Amygdala (tissue), 56 donors: Measurements from ENCODE around the gene SPRR2A.
"Not testable (repeated sequence)": the region's sequence is repeated elsewhere in the genome, so short reads cannot be mapped to it uniquely, and the experiment has no call there.

Experiments
- DNase-seq, 56 donors: peaks; one replicate each; lab custom pipeline; 2025; lab: John Stamatoyannopoulos, UW

SPRR2A gene

DNA sequence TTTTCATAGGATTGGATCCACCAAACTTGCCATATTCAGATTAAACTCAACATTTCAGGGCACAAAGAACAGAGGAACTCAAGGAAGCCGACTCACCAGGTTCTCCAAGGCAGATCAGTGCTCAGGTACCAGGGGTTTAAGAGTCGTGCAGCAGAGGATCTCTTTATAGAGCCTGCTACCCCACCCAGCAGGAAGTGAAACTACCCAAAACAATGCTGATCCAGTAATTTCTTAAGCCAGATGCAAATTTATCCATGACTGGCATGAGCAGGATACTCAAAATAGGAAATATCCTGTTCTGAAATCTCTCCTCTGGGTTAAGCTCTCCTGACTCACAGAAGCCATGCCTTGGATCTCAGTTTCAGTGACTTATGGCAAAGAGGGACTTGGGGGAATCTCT lies at the start of gene SPRR2A:
Gene SPRR2A (minus strand): TSS at position 138 of the 400 bp plus-strand sequence. CDS start 777 bp downstream, outside the sequence.
- no peak for DNase-seq

DNA sequence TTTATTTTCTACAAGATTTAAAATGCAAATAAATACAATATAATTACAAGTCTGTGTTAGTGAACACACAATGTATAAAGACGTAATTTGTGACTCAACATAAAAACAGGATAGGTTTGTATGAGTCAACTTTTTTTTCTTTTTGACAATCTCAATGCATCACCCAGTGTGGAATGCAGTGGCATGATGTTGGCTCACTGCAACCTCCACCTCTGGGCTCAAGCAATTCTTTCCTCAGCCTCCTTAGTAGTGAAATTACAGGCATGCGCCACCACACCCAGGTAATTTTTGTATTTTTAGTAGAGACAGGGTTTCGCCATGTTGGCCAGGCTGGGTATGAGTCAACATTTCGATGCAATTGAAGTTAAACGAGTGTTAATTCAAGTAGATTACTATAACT lies 42.9 kb upstream of the SPRR2A start:
- DNase-seq = no peak

DNA sequence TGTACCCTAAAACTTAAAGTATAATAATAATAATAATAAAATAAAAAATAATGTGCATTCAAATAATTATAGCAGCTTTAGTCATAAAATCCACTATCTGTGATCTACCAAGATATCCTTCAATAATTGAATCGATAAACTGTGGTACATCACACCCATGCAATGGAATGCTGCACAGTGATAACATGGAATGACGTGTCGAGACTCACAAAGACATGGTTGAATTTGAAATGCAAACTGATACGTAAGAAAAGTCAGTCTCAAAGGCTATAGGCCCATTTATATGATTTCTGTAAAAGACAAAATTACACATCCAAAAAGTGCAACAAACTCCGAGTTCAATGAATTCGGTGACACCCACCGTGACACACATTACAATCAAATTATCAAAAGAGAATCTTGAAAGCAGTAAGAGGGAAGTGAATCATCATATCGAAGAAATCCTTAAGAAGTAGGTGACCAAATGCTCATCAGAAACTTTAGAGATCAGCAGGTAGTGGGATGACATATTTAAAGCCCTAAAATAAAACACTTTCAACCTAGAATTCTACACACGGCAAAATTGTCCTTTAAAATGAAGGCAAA lies 42.2 kb upstream of the SPRR2A start:
- no peak for DNase-seq

DNA sequence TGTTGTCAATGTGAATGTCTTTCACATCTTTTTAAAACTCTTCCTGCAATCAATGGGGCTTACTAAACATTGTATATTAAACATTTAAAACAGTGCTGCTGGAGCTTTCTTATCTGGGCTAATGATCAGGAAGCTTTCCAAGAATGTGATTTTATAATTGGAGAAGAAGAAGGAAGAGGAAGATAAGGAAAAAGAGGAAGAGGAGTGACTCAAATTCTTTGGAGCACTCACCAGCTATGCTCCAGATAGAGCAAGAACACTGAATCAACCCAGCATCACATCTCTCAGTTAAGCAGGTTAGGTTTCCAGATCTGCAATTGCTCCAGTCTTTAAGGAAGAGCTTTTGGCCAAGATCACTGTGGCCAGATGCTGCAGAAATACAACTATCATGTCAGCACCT lies 38.5 kb upstream of the SPRR2A start:
- DNase-seq = no peak

DNA sequence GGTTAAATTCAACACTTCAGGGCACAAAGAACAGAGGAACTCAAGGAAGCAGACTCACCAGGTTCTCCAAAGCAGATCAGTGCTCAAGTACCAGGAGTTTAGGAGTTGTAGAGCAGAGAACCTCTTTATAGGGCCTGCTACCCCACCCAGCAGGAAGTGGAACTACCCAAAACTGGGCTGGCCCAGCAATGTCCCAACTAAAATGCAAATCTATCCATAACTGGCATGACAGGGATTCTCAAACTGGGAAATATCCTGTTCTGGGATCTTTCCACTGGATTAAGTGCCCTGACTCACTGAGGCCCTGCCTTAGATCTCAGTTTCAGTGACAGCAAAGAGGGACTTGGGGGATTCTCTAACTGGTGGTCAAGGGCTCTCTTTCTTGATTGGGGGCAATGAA lies 37.1 kb upstream of the SPRR2A start, which contains the start of gene SPRR2E:
Gene SPRR2E (minus strand): TSS at position 101 of the 400 bp plus-strand sequence. CDS start 775 bp downstream, outside the sequence.
- no peak for DNase-seq

DNA sequence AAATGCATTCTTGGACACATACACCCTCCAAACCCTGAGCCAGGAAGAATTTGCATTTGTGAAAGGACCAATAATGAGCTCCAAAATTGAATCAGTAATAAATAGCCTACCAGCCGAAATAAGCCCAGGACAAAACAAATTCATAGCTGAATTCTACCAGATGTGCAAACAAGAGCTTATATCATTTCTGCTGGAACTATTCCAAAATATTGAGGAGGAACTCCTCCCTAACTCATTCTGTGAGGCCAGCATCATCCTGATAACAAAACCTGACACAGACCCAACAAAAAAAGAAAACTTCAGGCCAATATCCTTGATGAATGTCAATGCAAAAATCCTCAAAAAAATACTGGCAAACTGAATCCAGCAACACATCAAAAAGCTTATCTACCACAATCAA lies 30.3 kb upstream of the SPRR2A start:
- no peak for DNase-seq

DNA sequence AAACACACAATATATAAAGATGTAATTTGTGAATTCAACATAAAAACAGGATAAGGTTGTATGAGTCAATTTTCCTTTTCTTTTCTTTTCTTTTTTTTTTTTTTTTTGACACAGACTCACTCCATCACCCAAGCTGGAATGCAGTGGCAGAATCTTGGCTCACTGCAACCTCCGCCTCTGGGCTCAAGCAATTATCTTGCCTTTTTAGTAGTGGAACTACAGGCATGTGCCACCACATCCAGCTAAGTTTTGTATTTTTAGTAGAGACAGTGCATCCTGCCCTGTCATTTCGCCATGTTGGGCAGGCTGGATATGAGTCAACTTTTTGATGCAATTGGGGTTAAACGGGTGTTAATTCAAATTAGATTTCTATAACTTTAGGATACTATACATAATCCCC lies 24.4 kb upstream of the SPRR2A start:
- no peak for DNase-seq

DNA sequence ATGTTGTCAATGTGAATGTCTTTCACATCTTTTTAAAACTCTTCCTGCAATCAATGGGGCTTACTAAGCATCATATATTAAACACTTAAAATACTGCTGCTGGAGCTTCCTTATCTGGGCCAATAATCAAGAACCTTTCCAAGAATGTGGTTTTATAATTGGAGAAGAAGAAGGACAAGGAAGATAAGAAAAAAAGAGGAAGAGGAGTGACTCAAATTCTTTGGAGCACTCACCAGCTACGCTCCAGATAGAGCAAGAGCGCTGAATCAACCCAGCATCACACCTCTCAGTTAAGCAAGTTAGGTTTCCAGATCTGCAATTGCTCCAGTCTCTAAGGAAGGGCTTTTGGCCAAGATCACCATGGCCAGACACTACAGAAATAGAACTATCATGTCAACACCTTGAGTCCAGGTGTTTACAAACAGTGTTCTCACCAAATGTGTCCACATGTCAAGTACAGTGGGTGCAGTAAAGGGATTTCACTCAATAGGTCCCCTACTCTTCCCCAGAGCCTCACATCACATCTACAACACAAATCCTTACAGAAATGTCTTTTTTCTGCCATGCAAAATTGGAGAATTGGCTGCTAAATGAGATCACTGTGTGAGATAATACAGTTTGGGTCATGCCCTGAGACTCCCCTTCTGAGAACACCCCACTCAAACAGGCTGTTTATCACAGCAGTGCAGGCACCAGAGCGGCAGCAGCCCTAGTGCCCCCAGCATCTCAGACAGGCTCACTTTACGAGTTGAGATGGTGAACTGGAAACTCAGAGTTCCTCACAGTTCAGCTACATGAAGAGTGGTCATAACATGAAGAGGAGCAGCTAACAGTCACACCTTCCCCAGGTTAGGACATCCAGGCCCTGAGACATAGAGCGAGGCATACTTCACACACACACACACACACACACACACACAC lies 15.8 kb upstream of the SPRR2A start:
- no peak for DNase-seq

DNA sequence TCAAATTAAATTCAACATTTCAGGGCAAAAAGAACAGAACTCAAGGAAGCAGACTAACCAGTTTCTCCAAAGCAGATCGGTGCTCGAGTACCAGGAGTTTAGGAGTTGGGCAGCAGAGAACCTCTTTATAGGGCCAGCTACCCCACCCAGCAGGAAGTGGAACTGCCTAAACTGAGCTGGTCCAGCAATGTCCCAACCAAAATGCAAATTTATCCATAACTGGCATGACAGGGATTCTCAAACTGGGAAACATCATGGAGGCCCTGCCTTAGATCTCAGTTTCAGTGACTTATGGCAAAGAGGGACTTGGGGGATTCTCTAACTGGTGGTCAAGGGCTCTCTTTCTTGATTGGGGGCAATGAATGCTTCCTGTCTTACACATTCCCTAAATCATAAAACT lies 14.2 kb upstream of the SPRR2A start, which contains the start of gene SPRR2B:
Gene SPRR2B (minus strand): TSS at position 101 of the 400 bp plus-strand sequence. CDS start 772 bp downstream, outside the sequence.
- DNase-seq = no peak

DNA sequence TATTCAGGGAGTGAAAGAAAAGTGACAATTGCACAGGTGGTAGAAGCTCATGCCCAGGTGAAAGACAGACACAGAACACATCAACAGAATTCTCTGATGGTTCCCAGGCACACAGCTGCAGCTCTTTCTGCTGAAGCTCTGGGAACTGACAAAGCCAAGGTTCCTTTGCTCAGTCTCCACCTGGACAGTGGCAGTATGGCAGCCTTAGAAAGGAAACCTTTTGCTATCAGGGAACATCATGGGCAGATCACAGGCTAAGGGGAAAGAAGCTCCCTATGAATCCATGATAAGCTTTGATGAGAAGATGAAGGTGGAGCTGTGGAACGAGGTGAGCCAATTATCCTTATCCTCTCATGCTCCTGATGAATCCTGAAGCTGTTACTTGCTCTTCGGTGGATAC lies 12.9 kb upstream of the SPRR2A start:
- DNase-seq = no peak

DNA sequence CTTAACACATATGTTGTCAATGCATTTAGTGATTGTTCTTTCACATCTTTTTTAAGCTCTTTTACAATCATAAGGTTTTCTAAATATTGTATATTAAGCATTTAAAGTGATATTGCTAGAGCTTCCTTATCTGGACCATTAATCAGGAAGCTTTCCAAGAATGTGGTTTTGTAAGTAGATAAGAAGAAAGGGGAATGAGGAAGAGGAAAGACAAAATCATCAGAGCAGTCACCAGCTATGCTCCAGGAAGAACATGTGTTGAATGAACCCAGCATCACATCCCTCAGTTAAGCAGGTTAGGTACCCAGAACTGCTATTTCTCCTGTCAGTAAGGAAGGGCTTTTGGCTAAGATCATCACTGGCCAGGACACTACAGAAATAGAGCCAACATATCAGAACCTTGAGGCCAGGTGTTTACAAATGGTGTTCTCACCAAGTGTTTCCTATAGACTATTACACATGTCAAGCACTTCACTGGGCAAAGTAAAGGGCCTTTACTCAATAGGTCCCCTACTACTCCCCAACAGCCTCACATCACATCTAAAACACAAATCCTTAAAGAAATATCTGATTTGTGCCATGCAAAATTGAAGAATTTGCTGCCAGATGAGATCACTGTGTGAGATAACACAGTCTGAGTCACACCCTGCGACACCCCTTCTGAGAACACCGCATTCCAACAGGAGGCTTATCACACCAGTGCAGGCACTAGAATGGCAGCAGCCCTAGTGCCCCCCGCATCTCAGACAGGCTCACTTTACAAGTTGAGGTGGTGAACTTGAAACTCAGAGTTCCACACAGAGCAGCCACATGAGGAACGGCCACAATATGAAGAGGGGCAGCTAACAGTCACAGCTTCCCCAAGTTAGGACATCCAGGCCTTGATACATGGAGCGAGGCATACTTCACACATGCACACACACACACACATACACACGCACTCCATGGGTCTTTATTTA lies 1.8 kb upstream of the SPRR2A start:
- DNase-seq = no peak

DNA sequence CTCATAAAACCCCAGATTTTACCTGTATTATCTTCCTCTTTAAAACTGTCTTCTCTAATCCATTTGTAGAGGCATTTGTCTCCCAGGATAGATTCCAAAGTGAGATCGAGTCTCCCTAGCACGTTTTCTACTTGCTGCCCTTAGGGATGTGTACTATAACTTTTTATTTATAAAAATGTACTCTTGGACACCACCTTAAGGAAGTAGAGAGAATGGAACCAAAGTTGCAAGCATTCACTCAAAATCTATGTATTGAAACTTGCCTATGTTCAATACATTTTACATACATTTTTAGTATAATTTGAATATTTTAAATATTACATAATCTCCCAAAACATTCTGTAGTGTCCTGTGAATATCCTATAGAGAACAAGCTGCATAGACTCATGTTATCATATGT lies 842 bp upstream of the SPRR2A start:
- DNase-seq = no peak

DNA sequence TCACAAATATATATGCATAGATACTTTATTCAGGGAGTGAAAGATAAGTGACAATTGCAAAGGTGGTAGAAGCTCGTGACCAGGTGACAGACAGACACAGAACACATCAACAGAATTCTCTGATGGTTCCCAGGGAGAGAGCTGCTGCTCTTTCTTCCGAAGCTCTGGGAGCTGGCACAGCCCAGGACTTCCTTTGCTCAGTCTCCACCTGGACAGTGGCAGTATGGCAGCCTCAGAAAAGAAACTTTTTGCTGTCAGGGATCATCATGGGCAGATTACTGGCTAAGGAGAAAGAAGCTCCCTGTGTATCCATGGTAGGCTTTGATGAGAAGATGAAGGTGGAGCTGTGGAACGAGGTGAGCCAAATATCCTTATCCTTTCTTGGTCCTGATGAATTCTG lies 1.2 kb downstream of the SPRR2A start:
- DNase-seq = not testable (repeated sequence)

DNA sequence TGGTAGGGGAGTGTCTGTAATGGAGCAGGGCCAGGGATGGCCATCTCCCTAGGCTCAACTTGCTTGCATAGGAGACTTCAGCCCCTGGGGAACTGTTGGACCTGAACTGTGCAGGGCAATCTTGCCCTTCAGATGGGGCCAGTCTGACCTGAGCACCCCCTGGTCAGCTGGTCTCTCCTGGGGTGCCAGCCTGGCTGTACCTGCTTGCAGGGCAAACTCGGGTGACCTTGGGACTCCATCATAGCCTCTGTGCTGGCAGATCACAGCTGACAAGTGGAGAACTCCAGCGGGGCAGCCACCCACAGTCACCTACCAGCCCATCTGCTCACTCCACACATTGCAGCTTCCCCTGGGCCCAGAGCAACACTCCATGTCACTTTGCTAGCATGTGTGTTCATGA lies 8.1 kb downstream of the SPRR2A start:
- no peak for DNase-seq

DNA sequence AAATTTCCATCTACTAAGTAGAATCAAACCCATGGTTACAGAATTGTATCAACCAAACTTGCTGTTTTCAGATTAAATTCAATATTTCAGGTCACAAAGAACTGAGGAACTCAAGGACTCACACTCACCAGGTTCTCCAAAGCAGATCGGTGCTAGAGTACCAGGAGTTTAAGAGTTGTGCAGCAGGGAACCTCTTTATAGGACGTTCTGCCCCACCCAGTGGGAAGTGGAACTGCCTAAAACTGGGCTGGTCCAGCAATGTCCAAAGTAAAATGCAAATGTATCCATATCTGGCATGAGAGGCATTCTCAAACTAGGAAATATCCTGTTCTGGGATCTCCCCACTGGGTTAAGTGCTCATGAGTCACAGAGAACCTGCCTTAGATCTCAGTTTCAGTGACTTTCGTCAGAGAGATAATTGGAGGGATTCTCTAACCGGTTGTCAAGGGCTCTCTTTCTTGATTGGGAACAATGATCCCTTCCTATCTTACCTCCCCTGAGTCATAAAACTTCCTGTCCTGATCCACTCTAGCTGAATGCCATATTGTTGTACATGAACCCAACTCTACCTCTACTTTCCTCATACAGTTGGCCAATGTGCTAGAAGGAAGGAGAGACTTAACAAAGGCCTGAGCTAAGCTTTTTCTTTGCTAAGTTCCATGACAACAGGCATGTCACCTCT lies 16.2 kb downstream of the SPRR2A start, which contains the start of gene SPRR2D:
Gene SPRR2D (minus strand): TSS at position 171 of the 682 bp plus-strand sequence. CDS start 774 bp downstream, outside the sequence.
- DNase-seq = no peak

DNA sequence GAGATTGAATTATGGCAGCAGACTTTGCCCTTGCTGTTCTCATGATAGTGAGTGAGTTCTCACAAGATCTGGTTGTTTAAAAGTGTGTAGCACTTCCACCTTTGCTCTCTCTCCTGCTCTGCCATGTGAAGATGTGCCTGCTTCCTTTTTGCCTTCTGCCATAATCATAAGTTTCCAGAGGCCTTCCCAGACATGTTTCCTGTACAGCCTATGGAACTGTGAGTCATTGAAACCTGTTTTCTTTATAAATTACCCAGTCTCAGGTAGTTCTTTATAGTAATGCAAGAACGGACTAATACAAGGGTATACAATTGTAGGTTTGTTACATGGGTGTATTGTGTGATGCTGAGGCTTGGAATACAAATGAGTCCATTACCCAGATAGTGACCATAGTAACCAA lies 22.1 kb downstream of the SPRR2A start:
- DNase-seq = no peak

DNA sequence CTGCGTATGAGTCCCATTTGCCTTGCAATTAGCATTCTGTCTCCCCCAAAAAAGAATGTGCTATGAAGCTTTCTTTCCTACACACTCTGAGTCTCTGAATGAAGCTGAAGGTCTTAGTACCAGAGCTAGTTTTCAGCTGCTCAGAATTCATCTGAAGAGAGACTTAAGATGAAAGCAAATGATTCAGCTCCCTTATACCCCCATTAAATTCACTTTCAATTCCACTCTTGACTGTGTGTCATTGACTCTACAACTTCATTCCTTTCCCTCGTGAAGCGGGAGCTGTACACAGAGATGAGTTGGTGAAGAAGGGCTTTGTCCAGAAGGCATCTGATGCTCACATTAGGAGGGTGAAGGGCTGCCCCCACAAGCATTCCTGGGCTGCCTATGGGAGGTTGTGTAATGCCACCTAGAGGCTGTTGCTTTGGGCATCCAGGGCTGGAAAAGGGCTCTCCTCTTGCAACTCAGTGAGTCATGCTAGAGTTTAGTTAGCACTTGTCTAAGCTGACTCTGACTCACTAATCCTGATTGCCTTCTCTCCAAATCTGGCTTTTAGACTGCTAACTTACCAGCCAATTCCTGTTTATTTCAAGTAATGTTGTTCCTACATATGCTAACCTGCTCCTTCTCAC lies 24.5 kb downstream of the SPRR2A start:
- DNase-seq = peak in 24 of 56 donors; percentile 0 to 57 (median 10)

DNA sequence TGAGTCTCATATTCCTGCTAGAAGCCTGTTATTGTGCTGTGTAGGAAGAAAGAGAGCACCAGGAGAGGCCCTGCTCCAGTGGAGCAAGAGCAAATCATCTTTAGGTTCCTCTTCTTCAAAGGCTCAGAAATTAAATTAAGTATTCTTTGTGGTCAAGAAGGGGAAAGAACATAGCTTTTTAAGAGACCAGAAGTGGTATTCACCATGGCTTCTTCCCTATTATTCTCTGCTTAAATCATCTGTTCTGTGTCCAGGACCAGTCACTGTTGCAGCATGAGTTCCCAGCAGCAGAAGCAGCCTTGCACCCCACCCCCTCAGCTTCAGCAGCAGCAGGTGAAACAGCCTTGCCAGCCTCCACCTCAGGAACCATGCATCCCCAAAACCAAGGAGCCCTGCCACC lies 25.2 kb downstream of the SPRR2A start:
- no peak for DNase-seq

DNA sequence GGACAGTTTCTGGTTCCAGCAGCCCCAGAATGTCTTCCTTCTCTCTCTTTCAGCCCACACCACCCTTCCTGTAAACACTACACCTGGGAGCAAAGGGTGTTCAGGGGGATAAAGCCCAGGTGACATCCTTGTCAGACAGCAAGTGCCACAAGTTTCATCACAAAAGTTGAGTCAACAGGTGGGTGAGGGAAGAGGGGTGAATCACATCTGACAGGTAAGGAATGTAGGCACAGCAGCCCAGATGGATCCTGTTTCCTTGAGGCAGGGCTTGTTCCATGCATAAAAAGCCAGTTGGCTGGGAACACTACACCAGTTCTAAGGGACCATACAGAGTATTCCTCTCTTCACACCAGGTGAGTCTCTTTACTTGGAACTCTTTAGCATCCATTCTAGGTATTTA lies 26.4 kb downstream of the SPRR2A start, which contains the start of gene SPRR1B:
Gene SPRR1B (plus strand): TSS at position 309 of the 400 bp plus-strand sequence. CDS start 1,143 bp downstream, outside the sequence.
- DNase-seq = no peak
